Coronary artery (tissue), 2 donors: ENCODE measurements around the gene VGLL3.
A peak's percentile ranks its signal among the peaks of the same experiment; 100 is the strongest.
"Not testable (repeated sequence)": the region's sequence is repeated elsewhere in the genome, so short reads cannot be mapped to it uniquely, and the experiment has no call there.

Source experiments
- DNase-seq: peaks from one replicate; pipeline ENCODE4 v3.0.0-alpha.2; 2017; ENCODE audit warnings: low spot score
- H3K27ac ChIP-seq, 2 donors: fragments of 200-600 bp; sonication (generic); one replicate each; pipeline ENCODE4 v1.5.1; 2016 to 2019
- H3K4me3 ChIP-seq: fragments of 200-600 bp; sonication (generic); 2 replicates; pipeline ENCODE4 v1.5.1; 2016; ENCODE audit warnings: mild to moderate bottlenecking, moderate library complexity
- TF ChIP-seq, protein P1 (sequence below): fragments of 200-600 bp; sonication (generic); IDR thresholded peaks from one replicate; pipeline ENCODE4 v1.5.1; 2019; ENCODE audit warnings: antibody characterized with exemption

VGLL3 gene

GRCh38 chr3:86982883-86983282 lies 8.1 kb downstream of the VGLL3 start:
- peak overlapping the region; percentile 52 for H3K4me3 ChIP-seq
- TF ChIP-seq, protein P1, sequence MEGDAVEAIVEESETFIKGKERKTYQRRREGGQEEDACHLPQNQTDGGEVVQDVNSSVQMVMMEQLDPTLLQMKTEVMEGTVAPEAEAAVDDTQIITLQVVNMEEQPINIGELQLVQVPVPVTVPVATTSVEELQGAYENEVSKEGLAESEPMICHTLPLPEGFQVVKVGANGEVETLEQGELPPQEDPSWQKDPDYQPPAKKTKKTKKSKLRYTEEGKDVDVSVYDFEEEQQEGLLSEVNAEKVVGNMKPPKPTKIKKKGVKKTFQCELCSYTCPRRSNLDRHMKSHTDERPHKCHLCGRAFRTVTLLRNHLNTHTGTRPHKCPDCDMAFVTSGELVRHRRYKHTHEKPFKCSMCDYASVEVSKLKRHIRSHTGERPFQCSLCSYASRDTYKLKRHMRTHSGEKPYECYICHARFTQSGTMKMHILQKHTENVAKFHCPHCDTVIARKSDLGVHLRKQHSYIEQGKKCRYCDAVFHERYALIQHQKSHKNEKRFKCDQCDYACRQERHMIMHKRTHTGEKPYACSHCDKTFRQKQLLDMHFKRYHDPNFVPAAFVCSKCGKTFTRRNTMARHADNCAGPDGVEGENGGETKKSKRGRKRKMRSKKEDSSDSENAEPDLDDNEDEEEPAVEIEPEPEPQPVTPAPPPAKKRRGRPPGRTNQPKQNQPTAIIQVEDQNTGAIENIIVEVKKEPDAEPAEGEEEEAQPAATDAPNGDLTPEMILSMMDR = no peak
- H3K27ac ChIP-seq = peak overlapping the region; percentile 69 to 86
- no peak for DNase-seq

GRCh38 chr3:86978111-86978551 lies 12.8 kb downstream of the VGLL3 start:
- DNase-seq = no peak
- Histone ChIP-seq H3K27ac (peak overlapping the region; percentile 44 to 68), H3K4me3 (peak overlapping the region; percentile 14)
- TF ChIP-seq, protein P1 = no peak

DNA sequence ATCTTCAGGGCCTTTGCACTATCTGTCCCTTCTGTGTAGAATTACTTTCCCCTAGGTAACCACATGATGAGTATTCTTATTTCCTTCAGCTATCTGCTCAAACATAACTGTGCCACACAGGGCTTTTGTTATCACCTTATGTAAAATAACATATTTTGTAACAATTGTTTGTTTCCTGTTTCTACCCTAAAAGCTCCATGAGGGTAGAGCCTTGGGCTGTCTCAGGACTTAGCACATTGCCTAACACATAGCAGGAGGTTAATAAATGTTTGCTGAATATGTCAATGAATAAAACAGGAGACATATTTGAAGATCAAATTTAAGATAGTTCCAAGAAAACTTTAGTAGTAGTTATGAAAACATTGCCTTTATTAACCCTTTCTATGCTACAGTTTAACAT lies 14.7 kb downstream of the VGLL3 start:
- no peak overlapping the region for H3K4me3 ChIP-seq
- DNase-seq = no peak
- H3K27ac ChIP-seq = no peak overlapping the region
- TF ChIP-seq, protein P1 = no peak

DNA sequence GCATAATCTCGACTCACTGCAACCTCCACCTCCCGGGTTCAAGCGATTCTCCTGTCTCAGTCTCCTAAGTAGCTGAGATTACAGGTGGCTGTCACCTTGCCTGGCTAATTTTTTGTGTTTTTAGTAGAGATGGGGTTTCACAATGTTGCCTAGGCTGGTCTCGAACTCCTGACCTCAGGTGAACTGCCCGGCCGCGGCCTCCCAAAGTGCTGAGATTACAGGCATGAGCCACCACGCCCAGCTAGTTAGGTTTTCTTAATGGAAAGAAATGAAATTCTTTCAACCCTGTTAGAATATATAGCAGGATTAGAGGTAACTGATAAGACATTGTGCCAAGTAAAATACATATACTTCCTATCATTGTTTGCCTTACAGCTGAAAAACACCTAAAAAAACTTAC lies 16.8 kb downstream of the VGLL3 start:
- DNase-seq, H3K4me3 ChIP-seq, H3K27ac ChIP-seq: not testable (repeated sequence)

GRCh38 chr3:86973440-86973839 lies 17.5 kb downstream of the VGLL3 start:
- DNase-seq = no peak
- Histone ChIP-seq H3K4me3 (no peak overlapping the region), H3K27ac (peak overlapping the region; percentile 18 to 60)
- TF ChIP-seq, protein P1 = no peak

DNA sequence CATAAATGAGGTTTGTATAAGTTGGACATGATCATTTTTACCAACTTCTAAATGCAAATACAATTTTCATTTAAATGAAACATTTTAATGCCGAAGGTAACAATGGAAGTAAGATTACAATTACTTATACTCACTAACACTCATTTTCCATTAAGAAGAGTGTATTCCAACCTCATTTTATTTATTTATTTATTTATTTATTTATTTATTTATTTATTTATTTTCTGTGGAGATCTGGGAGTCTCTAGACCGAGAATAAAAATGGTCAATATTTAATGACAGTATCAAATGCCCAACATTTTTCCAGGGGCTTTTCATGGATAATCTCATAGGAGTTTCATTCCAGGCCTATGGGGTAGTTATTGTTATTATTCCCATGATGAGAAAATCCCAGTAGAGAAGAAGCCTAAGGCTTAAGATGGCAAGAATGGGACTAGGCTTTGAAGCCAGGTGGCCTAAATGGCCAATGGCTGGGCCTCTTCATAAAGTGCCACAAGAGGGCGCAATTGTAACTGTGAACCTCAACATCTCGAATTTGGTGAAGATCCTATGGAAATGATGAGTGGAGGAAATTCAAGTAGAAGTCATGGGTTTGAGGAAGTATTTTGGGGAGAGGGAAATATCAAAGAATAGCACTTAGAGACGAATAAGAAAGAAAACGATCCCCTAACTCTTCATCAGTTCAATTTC lies 21.3 kb downstream of the VGLL3 start:
- no peak for DNase-seq
- Histone ChIP-seq H3K4me3 (no peak overlapping the region), H3K27ac (no peak overlapping the region)
- TF ChIP-seq, protein P1 = no peak

DNA sequence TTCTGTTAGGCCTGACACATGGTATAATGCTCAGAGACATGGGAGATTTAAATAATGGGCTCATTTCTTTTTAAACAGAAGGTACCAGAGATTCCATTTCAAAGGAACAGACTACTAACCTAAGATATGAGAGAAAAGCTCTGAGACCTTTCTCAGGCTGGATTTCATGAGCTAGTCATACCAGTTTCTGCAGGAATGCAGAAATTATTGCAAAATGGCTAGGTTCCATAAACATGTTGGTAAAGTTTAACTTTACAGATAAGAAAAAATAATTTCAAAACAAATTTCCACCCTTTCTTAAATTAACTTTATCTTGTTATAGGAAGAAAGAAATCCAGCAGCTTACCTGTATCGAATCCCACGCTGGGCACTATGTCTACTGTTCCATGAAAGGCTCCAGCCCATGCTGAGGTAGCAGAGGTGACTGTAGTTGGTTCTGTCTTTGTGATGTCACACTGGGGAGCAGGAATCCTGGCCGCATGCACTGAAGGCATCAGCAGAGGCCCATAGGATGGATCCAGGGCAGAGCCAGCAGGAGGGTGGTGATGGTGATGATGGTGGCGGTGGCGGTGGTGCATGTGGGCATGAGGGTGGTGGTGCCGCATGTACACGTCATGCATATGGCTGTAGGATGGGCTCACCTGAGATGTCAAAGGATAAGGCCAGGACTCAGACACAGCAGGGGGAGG lies 22.6 kb downstream of the VGLL3 start:
- DNase-seq = no peak
- Histone ChIP-seq H3K4me3 (no peak overlapping the region), H3K27ac (no peak overlapping the region)
- TF ChIP-seq, protein P1 = no peak
